Endothelial cell of umbilical vein (primary cell): ENCODE measurements around the gene ADGRE1. TPM values are rescaled to one million over a fixed set of nuclear protein-coding genes. Genes with fewer than 3 reads are reported as not detected.

ENCODE experiments used
- BruUV-seq: library from RNA; stranded (reverse); fragments of 400-500 nt; replicated peaks from 2 replicates; lab custom pipeline; 2021; lab: Mats Ljungman, UMichigan
- CTCF ChIA-PET: fragments of 300-600, 350-600 bp; sonication (Branson Sonifier 250); formaldehyde crosslinking; loops from one replicate; lab custom pipeline; 2021; ENCODE audit warnings: antibody characterized with exemption, inconsistent platforms; lab: Charles Lee
- POLR2A ChIA-PET: fragments of 300-600, 350-600 bp; sonication (Branson Sonifier 250); formaldehyde crosslinking; loops from one replicate; lab custom pipeline; 2021; ENCODE audit warnings: antibody characterized with exemption, inconsistent platforms; lab: Charles Lee
- DNase-seq: peaks from one replicate; pipeline ENCODE4 v3.0.0-alpha.2; 2011; ENCODE audit warnings: low read depth, low spot score
- FAIRE-seq: peaks from 2 replicates; lab custom pipeline; 2011; peaks lifted over from hg19 to GRCh38; lab: Jason Lieb, UNC
- H2AFZ ChIP-seq: 2 replicates; pipeline ENCODE4 v1.6.0; 2012; ENCODE audit warnings: low read depth, low read length, control low read depth, inconsistent platforms
- H3K27ac ChIP-seq: 2 replicates; pipeline ENCODE4 v1.5.1; 2011; ENCODE audit warnings: low read depth, mild to moderate bottlenecking, control low read depth, low read length, moderate library complexity; ENCODE audit not compliant: insufficient read depth
- H3K27me3 ChIP-seq, 2 experiments: 2 replicates each; pipeline versions ENCODE4 v1.6.0 to v1.6.1; 2011; ENCODE audit warnings: low read length in 2 of 2, mixed read lengths in 1 of 2; ENCODE audit not compliant: control insufficient read depth in 2 of 2, insufficient read depth in 2 of 2
- H3K36me3 ChIP-seq, 2 experiments: 2 replicates in 1 of 2; 3 replicates in 1 of 2; pipeline ENCODE4 v1.5.1; 2011; ENCODE audit warnings: low read length in 2 of 2, mild to moderate bottlenecking in 1 of 2, moderate library complexity in 1 of 2; ENCODE audit not compliant: control insufficient read depth in 2 of 2, insufficient read depth in 2 of 2; ENCODE audit errors: extremely low read depth in 1 of 2
- H3K4me1 ChIP-seq: 3 replicates; pipeline ENCODE4 v1.5.1; 2011; ENCODE audit warnings: mild to moderate bottlenecking, low read length; ENCODE audit not compliant: control insufficient read depth, insufficient read depth; ENCODE audit errors: extremely low read depth
- H3K4me2 ChIP-seq: 2 replicates; pipeline ENCODE4 v1.6.1; 2011; ENCODE audit warnings: low read length, control low read depth, mixed read lengths; ENCODE audit not compliant: insufficient read depth
- H3K4me3 ChIP-seq, 3 experiments: fragments of 200-600 bp in 1 of 3; sonication (generic), shearing (Covaris generic) in 1 of 3; replicated peaks in 1 of 3; 2 replicates each; pipeline ENCODE4 v1.5.1; 2011 to 2016; ENCODE audit warnings: control low read depth in 3 of 3, low read length in 3 of 3, mild to moderate bottlenecking in 2 of 3, inconsistent platforms in 1 of 3, low read depth in 1 of 3, moderate library complexity in 1 of 3; ENCODE audit not compliant: insufficient read depth in 1 of 3
- H3K79me2 ChIP-seq: 2 replicates; pipeline ENCODE4 v1.6.0; 2012; ENCODE audit warnings: low read length, inconsistent platforms; ENCODE audit not compliant: control insufficient read depth, insufficient read depth
- H3K9ac ChIP-seq: replicated peaks from 2 replicates; pipeline ENCODE3; 2011; ENCODE audit warnings: low read length, control low read depth; ENCODE audit not compliant: insufficient read depth; ENCODE audit errors: extremely low read depth
- H3K9me1 ChIP-seq: replicated peaks from 3 replicates; pipeline ENCODE4 v1.6.0; 2011; ENCODE audit warnings: mild to moderate bottlenecking, low read length; ENCODE audit not compliant: control insufficient read depth, insufficient read depth; ENCODE audit errors: extremely low read depth
- H3K9me3 ChIP-seq: replicated peaks from 2 replicates; pipeline ENCODE4 v1.5.1; 2012; ENCODE audit warnings: low read length, inconsistent platforms; ENCODE audit not compliant: control insufficient read depth, insufficient read depth
- H4K20me1 ChIP-seq: replicated peaks from 2 replicates; pipeline ENCODE3; 2011; ENCODE audit warnings: mild to moderate bottlenecking, low read length; ENCODE audit not compliant: control insufficient read depth, insufficient read depth; ENCODE audit errors: extremely low read depth
- EZH2 ChIP-seq: IDR thresholded peaks from 2 replicates; pipeline ENCODE4 v1.6.1; 2012; ENCODE audit warnings: borderline replicate concordance, low read depth, mild to moderate bottlenecking, moderate library complexity, low read length, inconsistent platforms; ENCODE audit not compliant: severe bottlenecking
- FOS ChIP-seq: IDR thresholded peaks from 2 replicates; pipeline ENCODE4 v1.6.1; 2011; ENCODE audit warnings: mild to moderate bottlenecking, low read length, moderate library complexity, borderline replicate concordance; ENCODE audit not compliant: insufficient read depth
- GATA2 ChIP-seq: IDR thresholded peaks from 2 replicates; pipeline ENCODE4 v1.7.0; 2011; ENCODE audit warnings: low read depth, mild to moderate bottlenecking, moderate library complexity, mixed read lengths, low read length; ENCODE audit not compliant: insufficient read length, insufficient read depth
- JUN ChIP-seq: IDR thresholded peaks from 2 replicates; pipeline ENCODE4 v1.6.1; 2011; ENCODE audit warnings: borderline replicate concordance, low read depth; ENCODE audit not compliant: insufficient read length, insufficient read depth
- MYC ChIP-seq: IDR thresholded peaks from one replicate; pipeline ENCODE4 v1.6.1; 2011; ENCODE audit warnings: mild to moderate bottlenecking, low read depth, low read length
- POLR2A ChIP-seq: IDR thresholded peaks from 2 replicates; pipeline ENCODE4 v1.6.1; 2012; ENCODE audit warnings: low read depth, mild to moderate bottlenecking, control low read depth, low read length
- POLR2AphosphoS5 ChIP-seq: IDR thresholded peaks from 2 replicates; pipeline ENCODE4 v1.6.1; 2012; ENCODE audit warnings: low read depth, mild to moderate bottlenecking, control low read depth, low read length, moderate library complexity; ENCODE audit not compliant: insufficient read depth
- dilution Hi-C: fragments of 300-500 bp; cut with MboI; formaldehyde crosslinking; loops from one replicate; pipeline ENCODE4 v1.15.0; 2019; ENCODE audit warnings: low sequenced_read_pairs; ENCODE audit not compliant: extremely low pct_ligation_motif_present
- intact Hi-C: fragments of 100-400 bp; cut with micrococcal nuclease; formaldehyde crosslinking; loops from one replicate; pipeline ENCODE4 v1.10.0; 2022
- polyA plus RNA-seq, 4 experiments: library from polyadenylated mRNA; depleted of rRNA in 3 of 4; stranded (reverse) in 3 of 4; unstranded in 1 of 4; fragments of >200 nt; gene quantifications; 2 replicates each; pipeline versions ENCODE4 v1.2.1 to v1.2.3, GENCODE V29; 2011 to 2012; ENCODE audit warnings: missing spikeins in 1 of 4
- total RNA-seq: library from RNA; stranded (reverse); gene quantifications from 2 replicates; pipeline ENCODE4 v1.2.3, GENCODE V29; 2021
- TF ChIP-seq, protein P1 (sequence below): IDR thresholded peaks from 2 replicates; pipeline ENCODE4 v1.6.1; 2011; ENCODE audit not compliant: insufficient read depth, insufficient read length
- TF ChIP-seq, protein P2 (sequence below), 2 donors: IDR thresholded peaks; 1 replicate in 1 of 2; 2 replicates in 1 of 2; pipeline ENCODE4 v1.5.1; 2011; ENCODE audit warnings: low read length in 2 of 2, mild to moderate bottlenecking in 2 of 2, moderate library complexity in 2 of 2, control low read depth in 1 of 2, inconsistent platforms in 1 of 2, low read depth in 1 of 2; ENCODE audit not compliant: insufficient read depth in 1 of 2; ENCODE audit errors: extremely low read depth in 1 of 2

The ADGRE1 gene
- total and polyA plus RNA-seq, 2 donors (not counting 3 experiments of a cell fraction or from before 2014, with no cell fraction given), result not detected

GRCh38 chr19:6854758-6855157 is 32.6 kb upstream of the ADGRE1 start:
- dilution Hi-C loops, result no loop called here
- POLR2A ChIA-PET, result no interaction called here
- no TSS peak for BruUV-seq

More at GRCh38 chr19:6854758-6855157, 32.6 kb upstream of the ADGRE1 start:
- H4K20me1 ChIP-seq, result no peaks in the 10 kb centered on the region
- intact Hi-C loops, result no loop called here
- H3K4me1 ChIP-seq, result no peaks in the 10 kb centered on the region
- no peaks in the 10 kb centered on the region for H3K79me2 ChIP-seq
- H2AFZ ChIP-seq, result no peak overlapping the region
- TF ChIP-seq, protein P1, sequence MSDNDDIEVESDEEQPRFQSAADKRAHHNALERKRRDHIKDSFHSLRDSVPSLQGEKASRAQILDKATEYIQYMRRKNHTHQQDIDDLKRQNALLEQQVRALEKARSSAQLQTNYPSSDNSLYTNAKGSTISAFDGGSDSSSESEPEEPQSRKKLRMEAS, result no peak
- TF ChIP-seq POLR2AphosphoS5 (no peak), EZH2 (no peak), POLR2A (no peak), FOS (no peak), GATA2 (no peak), MYC (no peak), JUN (no peak)
- TF ChIP-seq, protein P2, sequence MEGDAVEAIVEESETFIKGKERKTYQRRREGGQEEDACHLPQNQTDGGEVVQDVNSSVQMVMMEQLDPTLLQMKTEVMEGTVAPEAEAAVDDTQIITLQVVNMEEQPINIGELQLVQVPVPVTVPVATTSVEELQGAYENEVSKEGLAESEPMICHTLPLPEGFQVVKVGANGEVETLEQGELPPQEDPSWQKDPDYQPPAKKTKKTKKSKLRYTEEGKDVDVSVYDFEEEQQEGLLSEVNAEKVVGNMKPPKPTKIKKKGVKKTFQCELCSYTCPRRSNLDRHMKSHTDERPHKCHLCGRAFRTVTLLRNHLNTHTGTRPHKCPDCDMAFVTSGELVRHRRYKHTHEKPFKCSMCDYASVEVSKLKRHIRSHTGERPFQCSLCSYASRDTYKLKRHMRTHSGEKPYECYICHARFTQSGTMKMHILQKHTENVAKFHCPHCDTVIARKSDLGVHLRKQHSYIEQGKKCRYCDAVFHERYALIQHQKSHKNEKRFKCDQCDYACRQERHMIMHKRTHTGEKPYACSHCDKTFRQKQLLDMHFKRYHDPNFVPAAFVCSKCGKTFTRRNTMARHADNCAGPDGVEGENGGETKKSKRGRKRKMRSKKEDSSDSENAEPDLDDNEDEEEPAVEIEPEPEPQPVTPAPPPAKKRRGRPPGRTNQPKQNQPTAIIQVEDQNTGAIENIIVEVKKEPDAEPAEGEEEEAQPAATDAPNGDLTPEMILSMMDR (IDR thresholded peaks at IDR 0.05; ENCODE audit: extremely low read depth in 1 of 2, insufficient read depth in 1 of 2, low read depth in 1 of 2, low read length in 2 of 2), result no peak
- H3K4me2 ChIP-seq, result no peak overlapping the region
- FAIRE-seq, result no peak
- no peaks in the 10 kb centered on the region for H3K9me3 ChIP-seq
- no peak overlapping the region for H3K27ac ChIP-seq
- H3K27me3 ChIP-seq, result no peaks in the 10 kb centered on the region
- H3K36me3 ChIP-seq, result no peaks in the 10 kb centered on the region
- H3K4me3 ChIP-seq, result no peak overlapping the region
- CTCF ChIA-PET, result no interaction called here
- no peak for DNase-seq
- H3K9me1 ChIP-seq, result no peaks in the 10 kb centered on the region
- H3K9ac ChIP-seq, result no peak overlapping the region
